Gastroesophageal sphincter (tissue), 4 donors: ENCODE data around the gene HOXA5. TPM values are rescaled to one million over a fixed set of nuclear protein-coding genes. Genes with fewer than 3 reads are reported as not detected.

ENCODE experiments used
- ATAC-seq: fragments of 150-250 bp; one replicate; pipeline ENCODE4 v1.9.1; 2016; ENCODE audit warnings: mild to moderate bottlenecking, moderate library complexity
- H3K27ac ChIP-seq, 4 donors: fragments of 200-600 bp; sonication (generic) in 3 of 4; 1 replicate in 3 of 4; 2 replicates in 1 of 4; pipeline ENCODE4 v1.5.1; 2016 to 2019
- H3K27me3 ChIP-seq: fragments of 200-600 bp; sonication (generic); one replicate; pipeline ENCODE4 v1.5.1; 2019
- H3K36me3 ChIP-seq, 2 donors: fragments of 200-600 bp; sonication (generic); one replicate each; pipeline ENCODE4 v1.5.1; 2019; ENCODE audit warnings: control low read depth in 1 of 2
- H3K4me1 ChIP-seq, 3 donors: fragments of 200-600 bp; sonication (generic); 1 replicate in 2 of 3; 2 replicates in 1 of 3; pipeline ENCODE4 v1.5.1; 2016 to 2019; ENCODE audit warnings: control low read depth in 2 of 3
- H3K4me3 ChIP-seq, 2 donors: fragments of 200-600 bp; sonication (generic); one replicate each; pipeline ENCODE4 v1.5.1; 2019; ENCODE audit warnings: mild to moderate bottlenecking in 1 of 2, moderate library complexity in 1 of 2
- H3K9me3 ChIP-seq, 3 donors: fragments of 200-600 bp; sonication (generic); one replicate each; pipeline ENCODE4 v1.5.1; 2017 to 2019; ENCODE audit warnings: control low read depth in 2 of 3
- EP300 ChIP-seq: sonication (generic); formaldehyde crosslinking; IDR thresholded peaks from one replicate; pipeline ENCODE4 v1.6.1; 2017; ENCODE audit warnings: antibody characterized with exemption, mild to moderate bottlenecking
- POLR2A ChIP-seq, 2 donors: fragments of 450-650 bp; IDR thresholded peaks; one replicate each; pipeline ENCODE4 v1.6.1; 2017; ENCODE audit warnings: antibody characterized with exemption in 2 of 2, mild to moderate bottlenecking in 2 of 2, moderate library complexity in 1 of 2
- POLR2AphosphoS5 ChIP-seq: sonication (generic); formaldehyde crosslinking; IDR thresholded peaks from one replicate; pipeline ENCODE4 v1.6.1; 2017; ENCODE audit warnings: antibody characterized with exemption
- WGBS, 2 donors: methylation state at CpG; one replicate each; pipeline ENCODE4 v1.1.5; 2018; ENCODE audit warnings: low coverage in 1 of 2; 5-methylcytosine and 5-hydroxymethylcytosine counted together
- total RNA-seq, 4 donors: library from RNA; depleted of rRNA; stranded (reverse); fragments of >200 nt; gene quantifications; one replicate each; pipeline ENCODE4 v1.1.0, GENCODE V29; 2016
- TF ChIP-seq, protein P1 (sequence below), 4 experiments: fragments of 200-600 bp in 2 of 4; fragments of 450-650 bp in 2 of 4; sonication (generic) in 1 of 4; IDR thresholded peaks; one replicate each; pipeline ENCODE4 v1.5.1; 2017 to 2019; ENCODE audit warnings: antibody characterized with exemption in 4 of 4, mild to moderate bottlenecking in 2 of 4, moderate library complexity in 2 of 4

HOXA5 gene
- total RNA-seq, 4 donors from 2014 or later = 11.0 to 34.6 (median 29.3) TPM

DNA sequence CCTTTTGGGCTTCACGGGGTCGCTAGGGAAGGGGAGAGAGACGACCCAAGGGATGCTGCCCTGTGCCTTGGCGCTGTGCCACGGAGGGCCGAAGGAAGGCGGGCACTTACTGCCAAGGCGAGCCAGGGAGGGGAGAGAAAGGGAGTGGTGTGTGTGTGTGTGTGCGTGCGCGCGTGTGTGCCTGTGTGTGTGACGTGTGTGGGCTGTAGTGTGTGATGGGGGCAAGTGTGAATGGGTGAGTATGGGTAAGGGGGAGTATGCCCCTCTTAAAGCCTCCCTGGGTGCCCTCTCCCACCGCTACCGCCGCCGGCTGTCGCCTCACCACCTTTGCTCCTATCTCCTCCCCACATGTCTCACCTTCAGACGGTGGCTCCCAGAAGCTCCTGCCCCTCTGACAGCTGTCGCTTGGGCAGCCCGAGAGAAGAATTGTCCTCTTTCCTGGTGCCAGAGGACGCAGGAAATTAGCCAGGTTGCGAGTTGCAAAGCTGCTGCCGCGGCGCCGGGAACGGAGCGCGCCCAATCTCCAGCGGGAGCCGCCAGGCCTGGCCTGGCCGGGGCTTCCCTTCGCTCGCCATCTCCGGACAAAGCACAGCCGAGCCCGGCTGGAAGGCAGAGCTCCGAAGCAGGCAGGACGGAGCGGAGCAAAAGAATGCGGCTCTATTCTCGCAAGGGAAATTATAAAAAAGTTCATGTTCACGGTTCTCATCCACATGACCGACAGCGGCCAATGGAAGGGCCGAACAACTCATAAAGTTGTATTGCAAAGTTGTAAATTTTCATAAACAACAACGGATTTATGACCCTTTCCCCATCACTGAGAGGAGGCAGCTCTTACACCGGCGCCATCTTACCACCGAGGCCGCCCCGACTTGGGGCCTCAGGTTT lies 8.7 kb upstream of the HOXA5 start, which contains the start of gene HOXA3:
Gene HOXA3, minus strand, starts transcription at position 653 of the 885 bp plus-strand sequence. CDS start 41,943 bp downstream, outside the sequence.
- H3K27ac ChIP-seq = peak within 1 kb of the TSS in 2 of 4 donors; percentile 29 to 65
- peaks cover 86% of the 10 kb centered on the region for H3K27me3 ChIP-seq

DNA sequence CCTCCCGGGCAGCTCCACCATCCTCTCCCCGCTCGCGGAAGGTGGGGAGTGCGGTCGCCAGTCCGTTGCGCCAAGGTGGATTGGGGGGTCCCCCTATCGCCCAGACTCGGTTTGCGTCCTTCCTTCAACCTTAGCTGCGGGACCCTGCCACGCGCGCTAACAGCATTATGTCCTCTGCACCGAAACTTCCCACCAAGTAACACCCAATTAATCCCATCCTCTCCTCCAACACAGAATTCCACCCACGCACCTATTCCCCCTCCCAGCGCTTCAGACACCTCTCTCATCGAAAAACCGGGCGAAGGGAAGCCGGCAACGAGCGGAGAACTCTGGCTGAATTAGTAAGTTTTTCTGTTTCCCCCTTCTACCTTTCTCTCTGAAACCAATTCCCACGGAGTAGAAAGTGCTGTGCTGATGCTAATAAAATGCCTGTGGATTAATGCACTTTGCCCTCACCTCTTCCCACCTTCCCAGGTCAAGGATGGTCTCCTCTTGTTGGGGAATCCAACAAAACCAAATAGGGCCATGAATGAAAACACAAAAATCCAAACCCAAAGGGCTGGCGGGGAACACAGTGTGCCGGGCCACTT lies 8.0 kb upstream of the HOXA5 start:
- peaks cover 0 to 62% (median 20%) of the 10 kb centered on the region in 3 donors for H3K4me1 ChIP-seq
- ATAC-seq = no peak
- peaks cover 80% of the 10 kb centered on the region for H3K27me3 ChIP-seq
- H3K36me3 ChIP-seq = no peaks in the 10 kb centered on the region
- H3K27ac ChIP-seq = peak overlapping the region in 2 of 4 donors; percentile 29 to 65
- H3K9me3 ChIP-seq = no peaks in the 10 kb centered on the region
- peak overlapping the region; percentile 2 to 47 for H3K4me3 ChIP-seq
- WGBS, 2 donors = 15% methylated on average over 11 to 18 of the region's 27 CpGs
- TF ChIP-seq, protein P1, sequence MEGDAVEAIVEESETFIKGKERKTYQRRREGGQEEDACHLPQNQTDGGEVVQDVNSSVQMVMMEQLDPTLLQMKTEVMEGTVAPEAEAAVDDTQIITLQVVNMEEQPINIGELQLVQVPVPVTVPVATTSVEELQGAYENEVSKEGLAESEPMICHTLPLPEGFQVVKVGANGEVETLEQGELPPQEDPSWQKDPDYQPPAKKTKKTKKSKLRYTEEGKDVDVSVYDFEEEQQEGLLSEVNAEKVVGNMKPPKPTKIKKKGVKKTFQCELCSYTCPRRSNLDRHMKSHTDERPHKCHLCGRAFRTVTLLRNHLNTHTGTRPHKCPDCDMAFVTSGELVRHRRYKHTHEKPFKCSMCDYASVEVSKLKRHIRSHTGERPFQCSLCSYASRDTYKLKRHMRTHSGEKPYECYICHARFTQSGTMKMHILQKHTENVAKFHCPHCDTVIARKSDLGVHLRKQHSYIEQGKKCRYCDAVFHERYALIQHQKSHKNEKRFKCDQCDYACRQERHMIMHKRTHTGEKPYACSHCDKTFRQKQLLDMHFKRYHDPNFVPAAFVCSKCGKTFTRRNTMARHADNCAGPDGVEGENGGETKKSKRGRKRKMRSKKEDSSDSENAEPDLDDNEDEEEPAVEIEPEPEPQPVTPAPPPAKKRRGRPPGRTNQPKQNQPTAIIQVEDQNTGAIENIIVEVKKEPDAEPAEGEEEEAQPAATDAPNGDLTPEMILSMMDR (IDR thresholded peaks at IDR 0.05) = no peak
- TF ChIP-seq EP300 = no peak
- TF ChIP-seq POLR2AphosphoS5 = no peak

More for the DNA sequence above, 8.7 kb upstream of the HOXA5 start, which contains the start of gene HOXA3:
- TF ChIP-seq EP300 = no peak
- TF ChIP-seq POLR2AphosphoS5 = peak; percentile 79
- TF ChIP-seq, protein P1 (IDR thresholded peaks at IDR 0.05) = no peak
- no peak for TF ChIP-seq POLR2A (IDR thresholded peaks at IDR 0.05)
- Histone ChIP-seq H3K9me3 (no peaks in the 10 kb centered on the region), H3K4me3 (peak within 1 kb of the TSS in 1 of 2 donors; percentile 47), H3K4me1 (peaks cover 0 to 69% (median 20%) of the 10 kb centered on the region in 3 donors), H3K36me3 (no peaks in the 10 kb centered on the region)
- ATAC-seq = no peak
- WGBS, 2 donors = 21 to 29% methylated on average over 8 to 23 of the region's 53 CpGs

DNA sequence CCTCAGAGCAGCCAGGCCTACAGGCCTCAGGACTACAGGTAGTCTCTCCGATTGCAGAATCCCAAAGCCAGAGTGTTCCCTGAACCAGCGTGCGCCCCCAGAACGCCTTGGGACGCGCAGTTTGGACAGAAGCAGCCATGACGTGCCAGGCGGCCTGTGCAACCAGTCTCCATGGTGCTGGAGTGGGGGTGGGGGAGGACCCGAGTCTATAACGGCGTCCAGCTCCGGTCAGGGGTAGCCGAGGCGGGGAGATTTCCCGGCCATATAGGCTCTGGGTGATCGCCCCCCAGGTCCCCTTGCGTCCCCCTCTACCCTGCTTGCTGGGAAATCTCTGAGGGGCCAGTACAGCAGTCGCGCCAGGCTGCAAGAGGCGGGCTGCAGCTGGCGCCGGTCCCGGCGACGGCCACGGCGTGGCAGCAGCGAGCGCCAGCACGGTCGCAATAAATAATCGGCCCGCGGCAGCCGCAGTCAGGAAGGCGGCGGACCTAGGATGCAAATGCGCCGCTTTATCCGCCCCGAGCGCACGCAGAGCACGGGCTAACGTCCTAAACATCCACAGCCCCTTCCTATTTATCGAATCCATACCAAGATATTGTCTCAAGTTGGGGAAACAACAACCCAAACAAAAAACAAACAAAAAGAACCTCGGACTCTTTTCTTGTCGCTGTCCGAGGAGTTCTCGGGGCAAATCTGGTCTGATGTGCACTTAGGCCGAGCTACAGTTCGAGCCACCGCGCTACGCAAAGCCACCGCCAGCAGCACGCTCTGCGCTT lies 7.3 kb upstream of the HOXA5 start:
- no peaks in the 10 kb centered on the region for H3K36me3 ChIP-seq
- peak overlapping the region in 2 of 4 donors; percentile 29 to 65 for H3K27ac ChIP-seq
- WGBS, 2 donors = 0 to 5% methylated on average over 3 to 11 of the region's 58 CpGs
- peak overlapping the region; percentile 2 to 47 for H3K4me3 ChIP-seq
- peak; percentile 70 for ATAC-seq
- H3K27me3 ChIP-seq = peaks cover 73% of the 10 kb centered on the region
- TF ChIP-seq POLR2A (IDR thresholded peaks at IDR 0.05) (no peak), EP300 (no peak), POLR2AphosphoS5 (peak; percentile 90)
- TF ChIP-seq, protein P1 (IDR thresholded peaks at IDR 0.05) = peak in 3 of 4 experiments; percentile 78 to 95 (median 80)
- no peaks in the 10 kb centered on the region for H3K9me3 ChIP-seq
- H3K4me1 ChIP-seq = peaks cover 0 to 55% (median 15%) of the 10 kb centered on the region in 3 donors

DNA sequence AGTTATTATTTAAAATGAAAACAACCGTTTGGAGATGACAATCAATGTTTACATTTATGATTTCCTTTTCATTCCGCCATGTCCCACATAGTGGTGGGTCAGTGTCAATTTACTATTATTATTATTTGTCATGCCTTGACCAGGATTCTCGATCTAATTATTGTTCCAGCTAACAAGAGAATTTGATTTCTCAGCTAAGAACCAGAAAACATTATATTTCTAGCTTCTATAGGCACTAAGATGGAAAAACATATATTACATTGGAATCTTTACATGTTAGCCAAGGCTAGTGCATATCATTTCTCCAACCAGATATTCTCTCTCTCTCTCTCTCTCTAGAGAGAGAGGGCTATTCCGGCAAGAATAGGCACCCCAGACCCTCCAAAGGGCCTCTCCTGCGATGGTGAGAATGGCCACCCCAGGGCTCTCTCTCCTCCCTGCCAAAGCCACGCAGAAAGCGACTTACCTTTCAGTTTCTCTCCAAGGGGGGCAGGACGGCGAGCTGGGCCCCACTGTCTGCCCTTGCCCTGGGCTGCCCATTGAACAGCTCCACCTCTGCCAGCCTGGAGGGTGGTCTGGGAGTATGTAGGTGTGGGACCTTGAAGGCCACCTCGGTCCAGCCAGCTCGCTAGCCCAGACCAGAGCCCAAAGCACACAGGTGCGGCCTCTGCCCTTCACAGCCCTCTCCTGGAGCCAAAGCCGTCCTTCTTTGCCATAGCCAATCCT lies 6.5 kb upstream of the HOXA5 start:
- WGBS, 2 donors = 69 to 84% methylated on average over 4 to 7 of the region's 13 CpGs
- H3K4me3 ChIP-seq = peak overlapping the region in 1 of 2 donors; percentile 47
- H3K27me3 ChIP-seq = peaks cover 68% of the 10 kb centered on the region
- TF ChIP-seq, protein P1 (IDR thresholded peaks at IDR 0.05) = no peak
- TF ChIP-seq POLR2A (IDR thresholded peaks at IDR 0.05) = no peak
- TF ChIP-seq POLR2AphosphoS5 = no peak
- TF ChIP-seq EP300 = no peak
- H3K4me1 ChIP-seq = peaks cover 0 to 48% (median 15%) of the 10 kb centered on the region in 3 donors
- no peak for ATAC-seq
- no peaks in the 10 kb centered on the region for H3K36me3 ChIP-seq
- H3K27ac ChIP-seq = peak overlapping the region in 2 of 4 donors; percentile 29 to 65
- no peaks in the 10 kb centered on the region for H3K9me3 ChIP-seq
